A549 (cell line): Measurements from ENCODE around the gene ANKK1.

Experiments
- BHLHE40 ChIP-seq: IDR thresholded peaks from 2 replicates; pipeline ENCODE4 v1.6.1; 2012; ENCODE audit warnings: low read depth, low read length, inconsistent platforms
- CTCF ChIP-seq: fragments of >200 bp; sonication (Bioruptor Twin); formaldehyde crosslinking; IDR thresholded peaks from 3 replicates; pipeline ENCODE4 v1.5.1; 2016
- EHF ChIP-seq: fragments of 250-450 bp; sonication (Bioruptor Pico); IDR thresholded peaks from 2 replicates; pipeline ENCODE4 v1.5.0; 2020; ENCODE audit warnings: mild to moderate bottlenecking
- EP300 ChIP-seq, 2 experiments: fragments of >200 bp; sonication (Bioruptor Twin); formaldehyde crosslinking; IDR thresholded peaks; 2 replicates in 1 of 2; 3 replicates in 1 of 2; pipeline ENCODE4 v1.6.1; 2016 to 2017
- HDAC2 ChIP-seq: fragments of 200-600 bp; sonication (generic); IDR thresholded peaks from 2 replicates; pipeline ENCODE4 v1.6.1; 2016
- HMGXB4 ChIP-seq: fragments of 250-450 bp; sonication (Bioruptor Pico); IDR thresholded peaks from 2 replicates; pipeline ENCODE4 v1.5.0; 2021; ENCODE audit warnings: mild to moderate bottlenecking, moderate library complexity, borderline replicate concordance
- MAX ChIP-seq: IDR thresholded peaks from 2 replicates; pipeline ENCODE4 v1.6.1; 2012
- POLR2A ChIP-seq: IDR thresholded peaks from 2 replicates; pipeline ENCODE4 v1.6.1; 2012; ENCODE audit warnings: mild to moderate bottlenecking, low read length
- RCOR1 ChIP-seq: fragments of 150-350 bp; IDR thresholded peaks from 2 replicates; pipeline ENCODE4 v1.6.1; 2014; ENCODE audit warnings: antibody characterized with exemption, low read length, low read depth
- REST ChIP-seq: fragments of 200-600 bp; sonication (generic); IDR thresholded peaks from 2 replicates; pipeline ENCODE4 v1.6.1; 2016; ENCODE audit warnings: antibody characterized with exemption, mild to moderate bottlenecking, moderate library complexity
- TP53 ChIP-seq: fragments of 250-450 bp; sonication (Bioruptor Pico); IDR thresholded peaks from 2 replicates; pipeline ENCODE4 v1.5.0; 2021; ENCODE audit warnings: mild to moderate bottlenecking, moderate library complexity
- USF2 ChIP-seq: fragments of 450-650 bp; IDR thresholded peaks from 2 replicates; pipeline ENCODE4 v1.6.1; 2014; ENCODE audit warnings: antibody characterized with exemption

GRCh38 chr11:113408206-113408605 is 20.6 kb downstream of the ANKK1 start:
- TF ChIP-seq USF2 (no peak), REST (no peak), EHF (CRISPR knock-in tag) (no peak), RCOR1 (no peak), TP53 (CRISPR knock-in tag) (no peak), POLR2A (no peak), BHLHE40 (no peak), MAX (no peak), HMGXB4 (CRISPR knock-in tag) (no peak), EP300 (IDR thresholded peaks at IDR 0.05) (no peak), HDAC2 (no peak), CTCF (no peak)
